Neural cell (in vitro differentiated cells): ENCODE data around the gene ARL10.

Experiments
- EP300 ChIP-seq: fragments of 450-650 bp; conservative IDR thresholded peaks from 2 replicates; pipeline ENCODE4 v1.6.1; 2014; ENCODE audit warnings: antibody characterized with exemption, mild to moderate bottlenecking, moderate library complexity; ENCODE audit not compliant: poor library complexity, severe bottlenecking
- EZH2 ChIP-seq: fragments of 200-600, 300-800 bp; shearing (Covaris generic), sonication (generic); IDR thresholded peaks from 2 replicates; pipeline ENCODE4 v1.6.1; 2014; ENCODE audit warnings: antibody characterized with exemption, low read length, borderline replicate concordance, mild to moderate bottlenecking; ENCODE audit not compliant: insufficient read depth, poor library complexity, severe bottlenecking
- MXI1 ChIP-seq: fragments of 450-650 bp; conservative IDR thresholded peaks from 2 replicates; pipeline ENCODE4 v1.6.1; 2014; ENCODE audit warnings: antibody characterized with exemption, mild to moderate bottlenecking; ENCODE audit not compliant: poor library complexity, severe bottlenecking
- POLR2AphosphoS5 ChIP-seq: IDR thresholded peaks from 2 replicates; pipeline ENCODE4 v1.6.1; 2012
- RAD21 ChIP-seq: fragments of 450-650 bp; conservative IDR thresholded peaks from 2 replicates; pipeline ENCODE4 v1.6.1; 2014; ENCODE audit warnings: antibody characterized with exemption, mild to moderate bottlenecking, moderate library complexity
- SMC3 ChIP-seq: fragments of 450-650 bp; conservative IDR thresholded peaks from 2 replicates; pipeline ENCODE4 v1.6.1; 2014; ENCODE audit warnings: antibody characterized with exemption, mild to moderate bottlenecking, moderate library complexity; ENCODE audit not compliant: poor library complexity
- TAF1 ChIP-seq: IDR thresholded peaks from 2 replicates; pipeline ENCODE4 v1.6.1; 2012; ENCODE audit warnings: low read depth
- TF ChIP-seq, protein P1 (sequence below): fragments of 450-650 bp; IDR thresholded peaks from 2 replicates; pipeline ENCODE4 v1.5.1; 2014; ENCODE audit warnings: antibody characterized with exemption, mild to moderate bottlenecking, moderate library complexity; ENCODE audit not compliant: poor library complexity, severe bottlenecking
- TF ChIP-seq, protein P2 (sequence below): IDR thresholded peaks from 2 replicates; pipeline ENCODE4 v1.6.1; 2012; ENCODE audit warnings: borderline replicate concordance

DNA sequence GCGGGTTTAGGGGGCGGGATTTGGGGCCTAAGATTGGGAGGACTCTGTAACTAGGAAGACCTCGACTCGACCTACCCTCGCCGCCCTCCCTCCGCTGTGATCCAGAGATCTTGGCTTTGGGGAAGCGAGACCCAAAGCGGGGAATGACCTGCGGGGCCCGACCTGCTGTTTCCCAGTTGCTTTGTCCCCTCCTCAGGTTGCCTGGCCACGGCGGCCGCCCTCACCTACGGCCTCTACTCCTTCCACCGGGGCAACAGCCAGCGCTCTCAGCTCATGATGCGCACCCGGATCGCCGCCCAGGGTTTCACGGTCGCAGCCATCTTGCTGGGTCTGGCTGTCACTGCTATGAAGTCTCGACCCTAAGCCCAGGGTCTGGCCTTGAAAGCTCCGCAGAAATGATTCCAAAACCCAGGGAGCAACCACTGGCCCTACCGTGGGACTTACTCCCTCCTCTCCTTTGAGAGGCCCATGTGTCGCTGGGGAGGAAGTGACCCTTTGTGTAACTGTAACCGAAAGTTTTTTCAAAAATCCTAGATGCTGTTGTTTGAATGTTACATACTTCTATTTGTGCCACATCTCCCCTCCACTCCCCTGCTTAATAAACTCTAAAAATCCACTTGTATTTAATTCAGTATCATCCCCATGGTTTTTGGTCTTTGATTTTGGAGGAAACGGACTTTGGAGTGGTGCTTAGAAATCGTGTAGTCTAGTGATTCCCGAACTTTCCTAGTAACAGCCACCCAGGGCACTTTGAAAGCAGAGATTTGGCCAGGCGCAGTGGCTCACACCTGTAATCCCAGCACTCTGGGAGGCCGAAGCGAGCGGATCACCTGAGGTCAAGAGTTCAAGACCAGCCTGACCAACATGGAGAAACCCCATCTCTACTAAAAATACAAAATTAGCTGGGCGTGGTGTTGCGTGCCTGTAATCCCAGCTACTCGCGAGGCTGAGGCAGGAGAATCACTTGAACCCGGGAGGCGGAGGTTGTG is 24.1 kb downstream of the ARL10 start:
- TF ChIP-seq, protein P1, sequence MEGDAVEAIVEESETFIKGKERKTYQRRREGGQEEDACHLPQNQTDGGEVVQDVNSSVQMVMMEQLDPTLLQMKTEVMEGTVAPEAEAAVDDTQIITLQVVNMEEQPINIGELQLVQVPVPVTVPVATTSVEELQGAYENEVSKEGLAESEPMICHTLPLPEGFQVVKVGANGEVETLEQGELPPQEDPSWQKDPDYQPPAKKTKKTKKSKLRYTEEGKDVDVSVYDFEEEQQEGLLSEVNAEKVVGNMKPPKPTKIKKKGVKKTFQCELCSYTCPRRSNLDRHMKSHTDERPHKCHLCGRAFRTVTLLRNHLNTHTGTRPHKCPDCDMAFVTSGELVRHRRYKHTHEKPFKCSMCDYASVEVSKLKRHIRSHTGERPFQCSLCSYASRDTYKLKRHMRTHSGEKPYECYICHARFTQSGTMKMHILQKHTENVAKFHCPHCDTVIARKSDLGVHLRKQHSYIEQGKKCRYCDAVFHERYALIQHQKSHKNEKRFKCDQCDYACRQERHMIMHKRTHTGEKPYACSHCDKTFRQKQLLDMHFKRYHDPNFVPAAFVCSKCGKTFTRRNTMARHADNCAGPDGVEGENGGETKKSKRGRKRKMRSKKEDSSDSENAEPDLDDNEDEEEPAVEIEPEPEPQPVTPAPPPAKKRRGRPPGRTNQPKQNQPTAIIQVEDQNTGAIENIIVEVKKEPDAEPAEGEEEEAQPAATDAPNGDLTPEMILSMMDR: no peak
- TF ChIP-seq EZH2 (no peak), POLR2AphosphoS5 (peak; percentile 88), EP300 (no peak), MXI1 (no peak), RAD21 (peak; percentile 23), SMC3 (peak; percentile 33), TAF1 (peak; percentile 55)
- TF ChIP-seq, protein P2, sequence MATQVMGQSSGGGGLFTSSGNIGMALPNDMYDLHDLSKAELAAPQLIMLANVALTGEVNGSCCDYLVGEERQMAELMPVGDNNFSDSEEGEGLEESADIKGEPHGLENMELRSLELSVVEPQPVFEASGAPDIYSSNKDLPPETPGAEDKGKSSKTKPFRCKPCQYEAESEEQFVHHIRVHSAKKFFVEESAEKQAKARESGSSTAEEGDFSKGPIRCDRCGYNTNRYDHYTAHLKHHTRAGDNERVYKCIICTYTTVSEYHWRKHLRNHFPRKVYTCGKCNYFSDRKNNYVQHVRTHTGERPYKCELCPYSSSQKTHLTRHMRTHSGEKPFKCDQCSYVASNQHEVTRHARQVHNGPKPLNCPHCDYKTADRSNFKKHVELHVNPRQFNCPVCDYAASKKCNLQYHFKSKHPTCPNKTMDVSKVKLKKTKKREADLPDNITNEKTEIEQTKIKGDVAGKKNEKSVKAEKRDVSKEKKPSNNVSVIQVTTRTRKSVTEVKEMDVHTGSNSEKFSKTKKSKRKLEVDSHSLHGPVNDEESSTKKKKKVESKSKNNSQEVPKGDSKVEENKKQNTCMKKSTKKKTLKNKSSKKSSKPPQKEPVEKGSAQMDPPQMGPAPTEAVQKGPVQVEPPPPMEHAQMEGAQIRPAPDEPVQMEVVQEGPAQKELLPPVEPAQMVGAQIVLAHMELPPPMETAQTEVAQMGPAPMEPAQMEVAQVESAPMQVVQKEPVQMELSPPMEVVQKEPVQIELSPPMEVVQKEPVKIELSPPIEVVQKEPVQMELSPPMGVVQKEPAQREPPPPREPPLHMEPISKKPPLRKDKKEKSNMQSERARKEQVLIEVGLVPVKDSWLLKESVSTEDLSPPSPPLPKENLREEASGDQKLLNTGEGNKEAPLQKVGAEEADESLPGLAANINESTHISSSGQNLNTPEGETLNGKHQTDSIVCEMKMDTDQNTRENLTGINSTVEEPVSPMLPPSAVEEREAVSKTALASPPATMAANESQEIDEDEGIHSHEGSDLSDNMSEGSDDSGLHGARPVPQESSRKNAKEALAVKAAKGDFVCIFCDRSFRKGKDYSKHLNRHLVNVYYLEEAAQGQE: peak; percentile 68
